Prostate gland (tissue), 2 donors: ENCODE data around the gene SYNE1.

Experiments used
- CTCF ChIP-seq, 4 experiments: fragments of 200-600 bp in 2 of 4; fragments of 450-650 bp in 2 of 4; sonication (generic) in 2 of 4; IDR thresholded peaks; 1 replicate in 3 of 4; 2 replicates in 1 of 4; pipeline ENCODE4 v1.5.1; 2016 to 2019; ENCODE audit warnings: antibody characterized with exemption in 4 of 4, mild to moderate bottlenecking in 2 of 4, moderate library complexity in 2 of 4
- POLR2A ChIP-seq: fragments of 450-650 bp; IDR thresholded peaks from one replicate; pipeline ENCODE4 v1.6.1; 2016; ENCODE audit warnings: antibody characterized with exemption, mild to moderate bottlenecking
- POLR2AphosphoS5 ChIP-seq: sonication (generic); formaldehyde crosslinking; IDR thresholded peaks from one replicate; pipeline ENCODE4 v1.6.1; 2017; ENCODE audit warnings: antibody characterized with exemption

- TF ChIP-seq CTCF (IDR thresholded peaks at IDR 0.05) (no peak), POLR2A (no peak), POLR2AphosphoS5 (no peak)
Observed at GRCh38 chr6:152232501-152233151, 404.5 kb downstream of the SYNE1 start.
